HEK293 (cell line): Measurements from ENCODE around the gene ZEB2.
A peak's percentile ranks its signal among the peaks of the same experiment; 100 is the strongest.

Source experiments
- CTCF ChIA-PET: fragments of 350-600 bp; formaldehyde crosslinking; extraction: SDS; loops from one replicate; lab custom pipeline; 2021; ENCODE audit warnings: antibody characterized with exemption; lab: Yijun Ruan, JAX
- POLR2A ChIA-PET: fragments of 300-600 bp; formaldehyde crosslinking; extraction: SDS; loops from one replicate; lab custom pipeline; 2020; ENCODE audit warnings: antibody characterized with exemption, inconsistent platforms; lab: Yijun Ruan, JAX
- H3K27ac ChIP-seq: fragments of 200-500 bp; sonication (Bioruptor generic); 2 replicates; pipeline ENCODE4 v1.5.1; 2014; ENCODE audit warnings: low read depth, low read length, control low read depth, inconsistent platforms; ENCODE audit errors: extremely low read depth
- H3K36me3 ChIP-seq, 2 experiments: fragments of 200-500 bp in 1 of 2; sonication (Bioruptor generic) in 1 of 2; 1 replicate in 1 of 2; 2 replicates in 1 of 2; pipeline ENCODE4 v1.5.1; 2014 to 2017; ENCODE audit warnings: inconsistent platforms in 2 of 2, low read length in 2 of 2; ENCODE audit not compliant: control insufficient read depth in 2 of 2, insufficient read depth in 1 of 2
- H3K4me1 ChIP-seq: fragments of 200-500 bp; sonication (Bioruptor generic); 2 replicates; pipeline ENCODE4 v1.5.1; 2014; ENCODE audit warnings: mild to moderate bottlenecking, low read length, inconsistent platforms; ENCODE audit not compliant: control insufficient read depth, insufficient read depth
- H3K4me3 ChIP-seq: 2 replicates; pipeline ENCODE4 v1.5.1; 2011; ENCODE audit warnings: low read depth, mild to moderate bottlenecking, control low read depth, low read length, moderate library complexity
- H3K9me3 ChIP-seq: fragments of 200-500 bp; sonication (Bioruptor generic); 2 replicates; pipeline ENCODE4 v1.5.1; 2014; ENCODE audit warnings: low read depth, low read length, inconsistent platforms; ENCODE audit not compliant: control insufficient read depth, insufficient read depth
- SCRT1 ChIP-seq: fragments of 450-650 bp; formaldehyde crosslinking; IDR thresholded peaks from 2 replicates; pipeline ENCODE4 v1.5.1; 2016; ENCODE audit warnings: missing biosample characterization, missing genetic modification characterization, borderline replicate concordance
- SCRT2 ChIP-seq: fragments of 450-650 bp; formaldehyde crosslinking; IDR thresholded peaks from 2 replicates; pipeline ENCODE4 v1.5.1; 2016; ENCODE audit warnings: missing biosample characterization, missing genetic modification characterization
- ZNF133 ChIP-seq: fragments of 450-650 bp; formaldehyde crosslinking; IDR thresholded peaks from 2 replicates; pipeline ENCODE4 v1.5.1; 2016; ENCODE audit warnings: missing biosample characterization, missing genetic modification characterization
- ZNF138 ChIP-seq: fragments of 450-650 bp; formaldehyde crosslinking; IDR thresholded peaks from 2 replicates; pipeline ENCODE4 v1.5.1; 2016; ENCODE audit warnings: missing biosample characterization, missing genetic modification characterization, borderline replicate concordance
- ZNF174 ChIP-seq: fragments of 450-650 bp; formaldehyde crosslinking; IDR thresholded peaks from 2 replicates; pipeline ENCODE4 v1.5.0; 2017; ENCODE audit warnings: missing biosample characterization, mild to moderate bottlenecking, missing genetic modification characterization
- ZNF175 ChIP-seq: fragments of 450-650 bp; formaldehyde crosslinking; IDR thresholded peaks from 2 replicates; pipeline ENCODE4 v1.5.1; 2016; ENCODE audit warnings: missing biosample characterization, missing genetic modification characterization
- ZNF221 ChIP-seq: fragments of 450-650 bp; formaldehyde crosslinking; IDR thresholded peaks from 2 replicates; pipeline ENCODE4 v1.5.1; 2017; ENCODE audit warnings: missing biosample characterization, missing genetic modification characterization, borderline replicate concordance
- ZNF223 ChIP-seq: fragments of 450-650 bp; formaldehyde crosslinking; IDR thresholded peaks from 2 replicates; pipeline ENCODE4 v1.5.1; 2016; ENCODE audit warnings: missing biosample characterization, missing genetic modification characterization
- ZNF350 ChIP-seq: fragments of 450-650 bp; formaldehyde crosslinking; IDR thresholded peaks from 2 replicates; pipeline ENCODE4 v1.5.0; 2017; ENCODE audit warnings: missing biosample characterization, mild to moderate bottlenecking, missing genetic modification characterization
- ZNF354C ChIP-seq: fragments of 450-650 bp; formaldehyde crosslinking; IDR thresholded peaks from 2 replicates; pipeline ENCODE4 v1.5.1; 2016; ENCODE audit warnings: missing biosample characterization, missing genetic modification characterization, low read depth, borderline replicate concordance
- ZNF549 ChIP-seq: fragments of 450-650 bp; IDR thresholded peaks from 2 replicates; pipeline ENCODE4 v1.5.1; 2018; ENCODE audit warnings: missing biosample characterization, missing genetic modification characterization, mild to moderate bottlenecking, inconsistent platforms, moderate library complexity
- ZNF837 ChIP-seq: fragments of 450-650 bp; formaldehyde crosslinking; IDR thresholded peaks from 2 replicates; pipeline ENCODE4 v1.5.1; 2016; ENCODE audit warnings: missing biosample characterization, missing genetic modification characterization
- TF ChIP-seq, protein P1 (sequence below): fragments of 450-650 bp; formaldehyde crosslinking; IDR thresholded peaks from 2 replicates; pipeline ENCODE4 v1.5.1; 2016; ENCODE audit warnings: missing biosample characterization, missing genetic modification characterization
- TF ChIP-seq, protein P2 (sequence below): fragments of 450-650 bp; IDR thresholded peaks from 2 replicates; pipeline ENCODE4 v1.5.1; 2018; ENCODE audit warnings: missing biosample characterization, mild to moderate bottlenecking, missing genetic modification characterization
- TF ChIP-seq, protein P3 (sequence below): fragments of 450-650 bp; formaldehyde crosslinking; IDR thresholded peaks from 2 replicates; pipeline ENCODE4 v1.5.1; 2016; ENCODE audit warnings: missing biosample characterization, missing genetic modification characterization
- TF ChIP-seq, protein P4 (sequence below): fragments of 450-650 bp; formaldehyde crosslinking; IDR thresholded peaks from 2 replicates; pipeline ENCODE4 v1.5.1; 2016; ENCODE audit warnings: missing biosample characterization, missing genetic modification characterization, borderline replicate concordance
- TF ChIP-seq, protein P5 (sequence below): fragments of 450-650 bp; formaldehyde crosslinking; IDR thresholded peaks from 2 replicates; pipeline ENCODE4 v1.5.1; 2017; ENCODE audit warnings: missing biosample characterization, missing genetic modification characterization

ZEB2 gene

DNA sequence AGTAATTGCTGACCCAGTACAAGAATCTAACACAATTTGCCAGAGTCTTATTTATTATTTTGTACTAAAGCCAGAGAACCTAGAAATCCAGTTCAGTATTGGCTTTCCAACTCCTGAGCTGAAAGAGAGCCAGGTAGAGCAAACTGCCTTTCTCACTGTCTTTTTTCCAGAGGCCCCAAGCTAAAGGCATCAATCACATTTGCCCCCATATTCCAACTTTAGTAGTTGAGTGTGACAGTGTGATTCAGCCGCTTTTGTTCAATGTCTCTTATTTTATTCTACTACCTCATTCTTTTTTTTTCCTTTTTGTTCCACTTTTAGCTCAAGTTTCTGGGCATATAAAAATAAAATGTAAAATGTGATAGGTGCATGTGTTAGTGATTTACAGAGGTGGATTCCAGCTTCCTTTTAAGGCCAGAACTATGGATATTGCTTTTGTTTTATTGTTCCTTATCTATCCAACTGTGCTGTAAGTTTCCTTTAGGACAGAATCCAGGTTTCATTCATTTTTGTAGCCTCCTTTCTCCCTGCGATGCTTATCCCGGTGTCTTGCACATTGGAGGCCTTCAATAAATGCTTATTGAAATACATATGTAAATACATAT is 153.0 kb downstream of the ZEB2 start:
- H3K27ac ChIP-seq, result no peak overlapping the region
- no peak overlapping the region for H3K4me3 ChIP-seq
- POLR2A ChIA-PET, result no interaction called here
- no peaks in the 10 kb centered on the region for H3K36me3 ChIP-seq
- H3K4me1 ChIP-seq, result no peaks in the 10 kb centered on the region
- TF ChIP-seq ZNF175 (tag by site-specific recombination), result no peak
- TF ChIP-seq, protein P1, sequence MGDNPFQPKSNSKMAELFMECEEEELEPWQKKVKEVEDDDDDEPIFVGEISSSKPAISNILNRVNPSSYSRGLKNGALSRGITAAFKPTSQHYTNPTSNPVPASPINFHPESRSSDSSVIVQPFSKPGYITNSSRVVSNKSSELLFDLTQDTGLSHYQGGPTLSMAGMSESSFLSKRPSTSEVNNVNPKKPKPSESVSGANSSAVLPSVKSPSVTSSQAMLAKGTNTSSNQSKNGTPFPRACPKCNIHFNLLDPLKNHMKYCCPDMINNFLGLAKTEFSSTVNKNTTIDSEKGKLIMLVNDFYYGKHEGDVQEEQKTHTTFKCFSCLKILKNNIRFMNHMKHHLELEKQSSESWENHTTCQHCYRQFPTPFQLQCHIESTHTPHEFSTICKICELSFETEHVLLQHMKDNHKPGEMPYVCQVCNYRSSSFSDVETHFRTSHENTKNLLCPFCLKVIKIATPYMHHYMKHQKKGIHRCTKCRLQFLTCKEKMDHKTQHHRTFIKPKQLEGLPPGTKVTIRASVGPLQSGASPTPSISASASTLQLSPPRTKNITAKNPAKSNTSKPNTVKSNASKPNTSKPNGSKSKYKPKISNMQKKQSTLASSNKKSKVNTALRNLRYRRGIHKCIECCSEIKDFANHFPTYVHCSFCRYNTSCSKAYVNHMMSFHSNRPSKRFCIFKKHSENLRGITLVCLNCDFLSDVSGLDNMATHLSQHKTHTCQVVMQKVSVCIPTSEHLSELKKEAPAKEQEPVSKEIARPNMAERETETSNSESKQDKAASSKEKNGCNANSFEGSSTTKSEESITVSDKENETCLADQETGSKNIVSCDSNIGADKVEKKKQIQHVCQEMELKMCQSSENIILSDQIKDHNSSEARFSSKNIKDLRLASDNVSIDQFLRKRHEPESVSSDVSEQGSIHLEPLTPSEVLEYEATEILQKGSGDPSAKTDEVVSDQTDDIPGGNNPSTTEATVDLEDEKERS (tag by site-specific recombination), result no peak
- no peak for TF ChIP-seq ZNF138
- CTCF ChIA-PET, result no interaction called here
- H3K9me3 ChIP-seq, result no peaks in the 10 kb centered on the region

DNA sequence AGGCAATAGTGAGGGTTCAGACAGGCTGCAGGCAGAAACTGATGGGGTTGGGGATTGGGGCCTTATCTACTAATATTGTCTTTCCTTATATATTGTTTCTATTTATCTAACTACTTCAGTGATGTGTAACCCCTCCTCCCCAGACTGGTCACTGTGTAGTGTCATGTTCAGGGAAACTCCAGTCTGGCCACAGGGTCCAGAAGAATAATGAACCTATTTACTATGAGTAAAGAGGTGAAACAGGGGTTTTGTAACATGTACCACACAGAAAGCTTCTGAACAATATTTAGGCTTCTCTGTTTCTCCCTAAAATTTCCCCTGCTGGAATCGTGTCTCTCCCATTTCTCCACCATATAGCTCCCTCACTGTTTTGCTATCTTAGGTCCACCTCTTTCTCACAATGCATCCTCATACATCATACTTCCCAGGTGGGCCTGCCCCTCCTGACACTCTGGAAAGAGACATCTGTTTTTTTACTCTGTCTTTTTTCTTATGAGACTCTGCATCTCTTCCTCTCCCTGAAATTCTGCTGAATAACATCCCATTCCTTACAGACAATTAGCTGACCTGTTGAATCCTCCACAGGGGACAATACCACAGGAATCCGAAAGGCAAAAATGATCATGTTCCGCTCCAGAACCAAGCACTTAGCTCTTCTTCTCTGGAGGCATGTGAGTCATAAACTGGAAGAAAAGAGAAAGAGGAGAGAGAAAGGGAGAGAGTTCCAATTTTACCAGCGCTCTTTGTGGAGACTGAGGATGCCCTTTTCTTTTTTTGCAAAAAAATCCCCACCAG is 154.8 kb downstream of the ZEB2 start:
- Histone ChIP-seq H3K9me3 (no peaks in the 10 kb centered on the region), H3K36me3 (no peaks in the 10 kb centered on the region), H3K4me1 (no peaks in the 10 kb centered on the region), H3K4me3 (no peak overlapping the region), H3K27ac (no peak overlapping the region)
- TF ChIP-seq ZNF354C (no peak), ZNF174 (tag by site-specific recombination) (no peak), SCRT2 (tag by site-specific recombination) (peak; percentile 27; the same call in 1 of the 2 replicates), ZNF221 (tag by site-specific recombination) (no peak), ZNF837 (tag by site-specific recombination) (no peak), ZNF133 (tag by site-specific recombination) (no peak), SCRT1 (tag by site-specific recombination) (0 out of 2 replicates have a peak, but pooled peaks have one; percentile 40), ZNF549 (tag by site-specific recombination) (no peak), ZNF223 (tag by site-specific recombination) (no peak), ZNF350 (tag by site-specific recombination) (no peak)
- TF ChIP-seq, protein P2, sequence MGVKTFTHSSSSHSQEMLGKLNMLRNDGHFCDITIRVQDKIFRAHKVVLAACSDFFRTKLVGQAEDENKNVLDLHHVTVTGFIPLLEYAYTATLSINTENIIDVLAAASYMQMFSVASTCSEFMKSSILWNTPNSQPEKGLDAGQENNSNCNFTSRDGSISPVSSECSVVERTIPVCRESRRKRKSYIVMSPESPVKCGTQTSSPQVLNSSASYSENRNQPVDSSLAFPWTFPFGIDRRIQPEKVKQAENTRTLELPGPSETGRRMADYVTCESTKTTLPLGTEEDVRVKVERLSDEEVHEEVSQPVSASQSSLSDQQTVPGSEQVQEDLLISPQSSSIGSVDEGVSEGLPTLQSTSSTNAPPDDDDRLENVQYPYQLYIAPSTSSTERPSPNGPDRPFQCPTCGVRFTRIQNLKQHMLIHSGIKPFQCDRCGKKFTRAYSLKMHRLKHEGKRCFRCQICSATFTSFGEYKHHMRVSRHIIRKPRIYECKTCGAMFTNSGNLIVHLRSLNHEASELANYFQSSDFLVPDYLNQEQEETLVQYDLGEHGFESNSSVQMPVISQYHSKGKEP, result no peak
- TF ChIP-seq, protein P3, sequence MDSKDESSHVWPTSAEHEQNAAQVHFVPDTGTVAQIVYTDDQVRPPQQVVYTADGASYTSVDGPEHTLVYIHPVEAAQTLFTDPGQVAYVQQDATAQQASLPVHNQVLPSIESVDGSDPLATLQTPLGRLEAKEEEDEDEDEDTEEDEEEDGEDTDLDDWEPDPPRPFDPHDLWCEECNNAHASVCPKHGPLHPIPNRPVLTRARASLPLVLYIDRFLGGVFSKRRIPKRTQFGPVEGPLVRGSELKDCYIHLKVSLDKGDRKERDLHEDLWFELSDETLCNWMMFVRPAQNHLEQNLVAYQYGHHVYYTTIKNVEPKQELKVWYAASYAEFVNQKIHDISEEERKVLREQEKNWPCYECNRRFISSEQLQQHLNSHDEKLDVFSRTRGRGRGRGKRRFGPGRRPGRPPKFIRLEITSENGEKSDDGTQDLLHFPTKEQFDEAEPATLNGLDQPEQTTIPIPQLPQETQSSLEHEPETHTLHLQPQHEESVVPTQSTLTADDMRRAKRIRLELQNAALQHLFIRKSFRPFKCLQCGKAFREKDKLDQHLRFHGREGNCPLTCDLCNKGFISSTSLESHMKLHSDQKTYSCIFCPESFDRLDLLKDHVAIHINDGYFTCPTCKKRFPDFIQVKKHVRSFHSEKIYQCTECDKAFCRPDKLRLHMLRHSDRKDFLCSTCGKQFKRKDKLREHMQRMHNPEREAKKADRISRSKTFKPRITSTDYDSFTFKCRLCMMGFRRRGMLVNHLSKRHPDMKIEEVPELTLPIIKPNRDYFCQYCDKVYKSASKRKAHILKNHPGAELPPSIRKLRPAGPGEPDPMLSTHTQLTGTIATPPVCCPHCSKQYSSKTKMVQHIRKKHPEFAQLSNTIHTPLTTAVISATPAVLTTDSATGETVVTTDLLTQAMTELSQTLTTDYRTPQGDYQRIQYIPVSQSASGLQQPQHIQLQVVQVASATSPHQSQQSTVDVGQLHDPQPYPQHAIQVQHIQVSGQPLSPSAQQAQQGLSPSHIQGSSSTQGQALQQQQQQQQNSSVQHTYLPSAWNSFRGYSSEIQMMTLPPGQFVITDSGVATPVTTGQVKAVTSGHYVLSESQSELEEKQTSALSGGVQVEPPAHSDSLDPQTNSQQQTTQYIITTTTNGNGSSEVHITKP (tag by site-specific recombination), result no peak
- TF ChIP-seq, protein P4, sequence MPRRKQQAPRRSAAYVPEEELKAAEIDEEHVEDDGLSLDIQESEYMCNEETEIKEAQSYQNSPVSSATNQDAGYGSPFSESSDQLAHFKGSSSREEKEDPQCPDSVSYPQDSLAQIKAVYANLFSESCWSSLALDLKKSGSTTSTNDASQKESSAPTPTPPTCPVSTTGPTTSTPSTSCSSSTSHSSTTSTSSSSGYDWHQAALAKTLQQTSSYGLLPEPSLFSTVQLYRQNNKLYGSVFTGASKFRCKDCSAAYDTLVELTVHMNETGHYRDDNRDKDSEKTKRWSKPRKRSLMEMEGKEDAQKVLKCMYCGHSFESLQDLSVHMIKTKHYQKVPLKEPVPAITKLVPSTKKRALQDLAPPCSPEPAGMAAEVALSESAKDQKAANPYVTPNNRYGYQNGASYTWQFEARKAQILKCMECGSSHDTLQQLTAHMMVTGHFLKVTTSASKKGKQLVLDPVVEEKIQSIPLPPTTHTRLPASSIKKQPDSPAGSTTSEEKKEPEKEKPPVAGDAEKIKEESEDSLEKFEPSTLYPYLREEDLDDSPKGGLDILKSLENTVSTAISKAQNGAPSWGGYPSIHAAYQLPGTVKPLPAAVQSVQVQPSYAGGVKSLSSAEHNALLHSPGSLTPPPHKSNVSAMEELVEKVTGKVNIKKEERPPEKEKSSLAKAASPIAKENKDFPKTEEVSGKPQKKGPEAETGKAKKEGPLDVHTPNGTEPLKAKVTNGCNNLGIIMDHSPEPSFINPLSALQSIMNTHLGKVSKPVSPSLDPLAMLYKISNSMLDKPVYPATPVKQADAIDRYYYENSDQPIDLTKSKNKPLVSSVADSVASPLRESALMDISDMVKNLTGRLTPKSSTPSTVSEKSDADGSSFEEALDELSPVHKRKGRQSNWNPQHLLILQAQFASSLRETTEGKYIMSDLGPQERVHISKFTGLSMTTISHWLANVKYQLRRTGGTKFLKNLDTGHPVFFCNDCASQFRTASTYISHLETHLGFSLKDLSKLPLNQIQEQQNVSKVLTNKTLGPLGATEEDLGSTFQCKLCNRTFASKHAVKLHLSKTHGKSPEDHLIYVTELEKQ (tag by site-specific recombination), result no peak
- TF ChIP-seq, protein P5, sequence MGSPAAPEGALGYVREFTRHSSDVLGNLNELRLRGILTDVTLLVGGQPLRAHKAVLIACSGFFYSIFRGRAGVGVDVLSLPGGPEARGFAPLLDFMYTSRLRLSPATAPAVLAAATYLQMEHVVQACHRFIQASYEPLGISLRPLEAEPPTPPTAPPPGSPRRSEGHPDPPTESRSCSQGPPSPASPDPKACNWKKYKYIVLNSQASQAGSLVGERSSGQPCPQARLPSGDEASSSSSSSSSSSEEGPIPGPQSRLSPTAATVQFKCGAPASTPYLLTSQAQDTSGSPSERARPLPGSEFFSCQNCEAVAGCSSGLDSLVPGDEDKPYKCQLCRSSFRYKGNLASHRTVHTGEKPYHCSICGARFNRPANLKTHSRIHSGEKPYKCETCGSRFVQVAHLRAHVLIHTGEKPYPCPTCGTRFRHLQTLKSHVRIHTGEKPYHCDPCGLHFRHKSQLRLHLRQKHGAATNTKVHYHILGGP (tag by site-specific recombination), result no peak
- ChIA-PET POLR2A (no interaction called here), CTCF (no interaction called here)
